IPS-15b (cell line): Measurements from ENCODE around the gene PRICKLE4.
A peak's percentile ranks its signal among the peaks of the same experiment; 100 is the strongest.

Source experiments
- H3K27me3 ChIP-seq: one replicate; pipeline ENCODE4 v1.6.1; 2013; ENCODE audit warnings: low read length; ENCODE audit not compliant: control insufficient read depth, insufficient read depth
- H3K36me3 ChIP-seq: one replicate; pipeline ENCODE4 v1.6.1; 2013; ENCODE audit warnings: low read length; ENCODE audit not compliant: control insufficient read depth, insufficient read depth
- H3K4me1 ChIP-seq: one replicate; pipeline ENCODE4 v1.6.1; 2013; ENCODE audit warnings: mild to moderate bottlenecking, low read length; ENCODE audit not compliant: control insufficient read depth, insufficient read depth
- H3K4me3 ChIP-seq: one replicate; pipeline ENCODE4 v1.5.1; 2013; ENCODE audit warnings: low read depth, low read length
- H3K9ac ChIP-seq: one replicate; pipeline ENCODE4 v1.6.1; 2013; ENCODE audit warnings: low read depth, mild to moderate bottlenecking, low read length
- H3K9me3 ChIP-seq: one replicate; pipeline ENCODE4 v1.6.1; 2013; ENCODE audit warnings: mild to moderate bottlenecking, low read length; ENCODE audit not compliant: control insufficient read depth, insufficient read depth

Gene PRICKLE4

GRCh38 chr6:41779788-41780550, 613 bp upstream of the PRICKLE4 start, which contains the start of gene FRS3:
FRS3 (minus strand) TSS chr6:41779900; CDS start chr6:41776987, 2,913 bp downstream.
- peaks cover 38% of the 10 kb centered on the region for H3K27me3 ChIP-seq
- peaks cover 3% of the 10 kb centered on the region for H3K36me3 ChIP-seq
- peaks cover 5% of the 10 kb centered on the region for H3K4me1 ChIP-seq
- peak within 1 kb of the TSS; percentile 89 for H3K4me3 ChIP-seq
- H3K9ac ChIP-seq: peak within 1 kb of the TSS; percentile 56
- H3K9me3 ChIP-seq: no peaks in the 10 kb centered on the region

- Histone ChIP-seq H3K27me3 (peaks cover 49% of the 10 kb centered on the region), H3K4me3 (peak overlapping the region; percentile 81), H3K9ac (peak overlapping the region; percentile 56), H3K4me1 (peaks cover 5% of the 10 kb centered on the region), H3K9me3 (no peaks in the 10 kb centered on the region), H3K36me3 (no peaks in the 10 kb centered on the region)
Measured at GRCh38 chr6:41781366-41781730, 766 bp downstream of the PRICKLE4 start.

DNA sequence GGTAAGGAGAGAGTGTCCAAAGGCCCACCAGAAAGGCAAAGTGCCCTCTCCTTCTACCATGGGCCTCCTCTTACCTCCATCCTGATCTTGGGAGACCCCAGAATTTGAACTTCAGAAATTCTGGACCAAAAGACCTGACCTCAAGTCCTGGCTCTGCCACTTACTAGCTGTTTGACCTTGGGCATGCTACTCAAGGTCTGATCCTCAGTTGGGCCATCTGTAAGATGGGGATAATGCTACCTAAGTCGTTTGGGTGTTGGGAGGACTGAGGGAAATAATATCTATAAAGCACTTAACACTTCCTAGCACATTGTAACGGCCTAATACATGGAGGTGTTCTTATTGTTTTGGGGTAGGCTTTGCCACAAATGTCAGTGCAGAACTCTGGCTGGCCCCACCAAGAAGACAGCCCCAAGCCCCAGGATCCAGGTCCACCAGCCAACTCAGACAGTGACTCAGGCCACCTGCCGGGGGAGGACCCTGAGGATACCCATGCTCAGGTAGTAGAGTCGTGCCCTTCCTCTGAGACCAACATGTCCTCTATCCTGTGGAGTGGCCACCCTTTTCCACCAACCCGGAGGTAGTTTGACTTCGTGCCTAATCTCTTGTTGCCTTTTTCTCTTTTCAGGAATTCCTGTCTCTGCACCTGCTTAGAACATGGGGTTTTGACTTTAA, 2.7 kb downstream of the PRICKLE4 start:
- no peaks in the 10 kb centered on the region for H3K36me3 ChIP-seq
- peaks cover 5% of the 10 kb centered on the region for H3K4me1 ChIP-seq
- H3K9me3 ChIP-seq: no peaks in the 10 kb centered on the region
- no peak overlapping the region for H3K9ac ChIP-seq
- peaks cover 49% of the 10 kb centered on the region for H3K27me3 ChIP-seq
- H3K4me3 ChIP-seq: no peak overlapping the region

GRCh38 chr6:41784581-41785171, 4.1 kb downstream of the PRICKLE4 start:
- Histone ChIP-seq H3K27me3 (peaks cover 49% of the 10 kb centered on the region), H3K9ac (no peak overlapping the region)

DNA sequence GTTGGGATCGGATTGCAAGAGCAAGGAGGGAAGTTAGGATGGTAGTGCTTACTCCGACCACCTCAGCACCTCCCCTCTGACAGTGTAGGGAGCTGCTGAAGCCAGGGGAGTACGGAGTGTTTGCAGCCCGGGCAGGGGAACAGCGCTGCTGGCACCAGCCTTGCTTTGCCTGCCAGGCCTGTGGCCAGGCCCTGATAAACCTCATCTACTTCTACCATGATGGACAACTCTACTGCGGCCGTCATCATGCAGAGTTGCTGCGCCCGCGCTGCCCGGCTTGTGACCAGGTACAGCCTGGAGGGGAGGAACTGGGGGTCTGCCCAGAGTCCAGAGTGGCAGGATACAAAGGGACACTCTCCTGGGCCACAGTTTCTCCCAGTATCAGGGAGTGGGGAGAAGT, 4.7 kb downstream of the PRICKLE4 start:
- H3K27me3 ChIP-seq: peaks cover 49% of the 10 kb centered on the region
- peaks cover 5% of the 10 kb centered on the region for H3K4me1 ChIP-seq
- H3K4me3 ChIP-seq: no peak overlapping the region
- H3K9me3 ChIP-seq: no peaks in the 10 kb centered on the region
- no peak overlapping the region for H3K9ac ChIP-seq
- no peaks in the 10 kb centered on the region for H3K36me3 ChIP-seq

More at GRCh38 chr6:41784581-41785171, 4.1 kb downstream of the PRICKLE4 start:
- peaks cover 5% of the 10 kb centered on the region for H3K4me1 ChIP-seq
- H3K36me3 ChIP-seq: no peaks in the 10 kb centered on the region
- no peak overlapping the region for H3K4me3 ChIP-seq
- no peaks in the 10 kb centered on the region for H3K9me3 ChIP-seq

- Histone ChIP-seq H3K36me3 (no peaks in the 10 kb centered on the region), H3K4me1 (peaks cover 5% of the 10 kb centered on the region), H3K9ac (peak overlapping the region; percentile 47), H3K27me3 (peaks cover 48% of the 10 kb centered on the region), H3K4me3 (peak overlapping the region; percentile 67), H3K9me3 (no peaks in the 10 kb centered on the region)
Measured at GRCh38 chr6:41785689-41786450, 5.3 kb downstream of the PRICKLE4 start.

DNA sequence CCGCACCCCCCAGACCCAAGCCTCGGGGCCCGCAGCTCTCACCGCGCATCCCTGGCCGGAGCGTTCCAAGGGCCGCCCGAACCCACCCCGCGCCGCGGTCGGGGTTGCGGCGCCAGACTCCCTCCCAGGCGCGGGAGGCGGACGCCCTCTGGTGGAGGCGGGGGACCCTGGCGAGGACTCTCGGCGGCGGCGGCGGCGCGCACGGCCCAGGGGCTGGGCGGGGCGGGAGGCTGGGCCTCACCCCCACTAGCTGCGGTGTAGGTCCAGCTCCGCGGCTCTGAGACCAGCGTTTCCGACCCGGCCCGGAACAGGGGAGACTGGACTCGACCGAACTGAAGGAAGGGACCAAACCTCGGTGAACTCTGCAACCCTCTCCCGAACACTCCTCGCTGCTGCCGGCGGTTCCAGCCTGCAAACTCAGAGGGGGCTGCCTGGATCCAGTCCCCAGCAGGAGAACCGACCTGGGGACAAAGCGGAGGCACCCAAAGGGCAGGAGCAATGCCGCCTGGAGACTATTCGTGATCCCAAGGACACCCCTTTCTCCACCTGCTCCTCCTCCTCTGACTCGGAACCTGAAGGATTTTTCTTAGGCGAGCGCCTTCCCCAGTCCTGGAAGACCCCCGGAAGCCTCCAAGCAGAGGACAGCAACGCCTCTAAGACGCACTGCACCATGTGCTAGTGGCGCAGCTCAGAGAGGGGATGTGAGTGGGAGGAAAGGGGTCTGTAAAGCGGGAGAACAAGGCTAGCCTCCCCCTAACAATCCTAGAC, 6.1 kb downstream of the PRICKLE4 start:
- Histone ChIP-seq H3K9ac (peak overlapping the region; percentile 49), H3K9me3 (no peaks in the 10 kb centered on the region), H3K4me3 (peak overlapping the region; percentile 100), H3K4me1 (no peaks in the 10 kb centered on the region), H3K36me3 (no peaks in the 10 kb centered on the region), H3K27me3 (peaks cover 41% of the 10 kb centered on the region)

GRCh38 chr6:41787219-41787917, 6.8 kb downstream of the PRICKLE4 start, which contains the start of gene TOMM6:
TOMM6 (plus strand) TSS chr6:41787694; CDS start chr6:41787698, 4 bp downstream.
- H3K4me1 ChIP-seq: no peaks in the 10 kb centered on the region
- no peaks in the 10 kb centered on the region for H3K9me3 ChIP-seq

DNA sequence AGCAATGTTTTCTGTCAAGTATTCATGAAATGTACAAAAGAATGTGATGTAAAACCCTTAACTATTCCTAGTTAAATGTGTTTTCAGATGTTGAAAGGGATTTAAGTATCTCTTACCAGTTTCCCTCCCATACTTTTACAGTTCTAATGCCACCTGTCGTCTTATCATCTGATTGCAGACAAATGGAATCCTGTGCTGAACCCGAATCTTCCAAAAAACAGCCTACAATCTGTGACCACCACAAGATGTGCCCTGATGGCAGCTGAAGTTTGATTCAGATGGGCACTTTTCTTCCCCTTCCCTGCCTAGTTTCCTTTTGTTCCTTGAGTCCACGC, 8.8 kb downstream of the PRICKLE4 start:
- Histone ChIP-seq H3K9me3 (no peaks in the 10 kb centered on the region), H3K9ac (no peak overlapping the region), H3K36me3 (no peaks in the 10 kb centered on the region), H3K27me3 (peaks cover 17% of the 10 kb centered on the region), H3K4me1 (no peaks in the 10 kb centered on the region), H3K4me3 (no peak overlapping the region)

More at GRCh38 chr6:41787219-41787917, 6.8 kb downstream of the PRICKLE4 start, which contains the start of gene TOMM6:
- Histone ChIP-seq H3K27me3 (peaks cover 36% of the 10 kb centered on the region), H3K4me3 (peak within 1 kb of the TSS; percentile 100), H3K36me3 (no peaks in the 10 kb centered on the region), H3K9ac (peak within 1 kb of the TSS; percentile 98)

DNA sequence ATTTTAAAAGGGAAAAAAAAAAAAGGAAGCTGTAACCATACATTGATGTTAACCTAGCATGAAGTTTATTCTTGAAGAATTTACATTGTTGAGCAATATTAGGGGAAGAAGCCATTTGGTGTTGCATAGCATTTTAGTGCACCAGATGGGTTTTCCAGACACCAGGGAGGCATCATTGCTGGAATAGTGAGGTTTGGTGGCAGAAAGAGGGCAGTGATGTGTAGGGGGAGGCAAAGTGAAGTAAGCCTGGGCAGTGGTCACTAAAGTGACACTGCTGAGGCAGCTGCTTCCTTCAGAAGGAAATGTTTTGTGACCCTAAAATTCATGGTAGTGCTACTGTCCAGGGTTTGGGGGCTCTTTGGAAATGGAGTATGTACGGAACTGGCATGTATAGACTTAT, 9.5 kb downstream of the PRICKLE4 start:
- Histone ChIP-seq H3K4me3 (no peak overlapping the region), H3K9me3 (no peaks in the 10 kb centered on the region), H3K9ac (no peak overlapping the region), H3K27me3 (peaks cover 10% of the 10 kb centered on the region), H3K4me1 (no peaks in the 10 kb centered on the region), H3K36me3 (no peaks in the 10 kb centered on the region)
